HG02610 (cell line): ENCODE measurements around the gene USP31.

Experiments used
- ATAC-seq: cut with Tn5 transposase; IDR thresholded peaks from one replicate; pipeline ENCODE4 v1.9.1; 2021; ENCODE audit warnings: mild to moderate bottlenecking, moderate library complexity; ENCODE audit not compliant: unreplicated experiment

USP31 gene

GRCh38 chr16:23064639-23065038 lies 84.6 kb downstream of the USP31 start:
- no peak for ATAC-seq

- no peak for ATAC-seq
Observed at GRCh38 chr16:23062524-23062923, 86.7 kb downstream of the USP31 start.

- ATAC-seq, result no peak
Observed at GRCh38 chr16:23061669-23062068, 87.6 kb downstream of the USP31 start.

GRCh38 chr16:23060458-23061320 lies 88.6 kb downstream of the USP31 start:
- peak; percentile 43 for ATAC-seq

- no peak for ATAC-seq
Observed at GRCh38 chr16:23059433-23059832, 89.8 kb downstream of the USP31 start.

- ATAC-seq, result no peak
Observed at GRCh38 chr16:23058576-23058975, 90.7 kb downstream of the USP31 start.

GRCh38 chr16:23057013-23057596 lies 92.1 kb downstream of the USP31 start:
- no peak for ATAC-seq

GRCh38 chr16:23055481-23055880 lies 93.8 kb downstream of the USP31 start:
- ATAC-seq, result no peak

GRCh38 chr16:23052908-23053580 lies 96.2 kb downstream of the USP31 start:
- ATAC-seq, result no peak

GRCh38 chr16:23052221-23052620 lies 97.0 kb downstream of the USP31 start:
- no peak for ATAC-seq

- no peak for ATAC-seq
Observed at GRCh38 chr16:23051587-23051986, 97.7 kb downstream of the USP31 start.

GRCh38 chr16:23048164-23048563 lies 101.1 kb downstream of the USP31 start:
- no peak for ATAC-seq

GRCh38 chr16:23045025-23045424 lies 104.2 kb downstream of the USP31 start:
- no peak for ATAC-seq

GRCh38 chr16:23040246-23040645 lies 109.0 kb downstream of the USP31 start:
- no peak for ATAC-seq

- no peak for ATAC-seq
Observed at GRCh38 chr16:23039118-23039517, 110.1 kb downstream of the USP31 start.

GRCh38 chr16:23035240-23035639 lies 114.0 kb downstream of the USP31 start:
- ATAC-seq, result no peak

- no peak for ATAC-seq
Observed at GRCh38 chr16:23031508-23032098, 117.6 kb downstream of the USP31 start.

GRCh38 chr16:23029733-23030420 lies 119.4 kb downstream of the USP31 start:
- ATAC-seq, result no peak

GRCh38 chr16:23027386-23027785 lies 121.9 kb downstream of the USP31 start:
- no peak for ATAC-seq

GRCh38 chr16:23026784-23027362 lies 122.4 kb downstream of the USP31 start:
- no peak for ATAC-seq
